ENCODE data around the gene CFAP73.

GRCh38 chr12:113105606-113106271 lies 43.8 kb upstream of the CFAP73 start:
- TF ChIP-seq POLR2A (IDR thresholded peaks at IDR 0.05; ENCODE audit: low read depth, low read length), result no peak
- TF ChIP-seq POLR2AphosphoS5 (IDR thresholded peaks at IDR 0.05; ENCODE audit: low read length), result no peak
- TF ChIP-seq ZNF384 (IDR thresholded peaks at IDR 0.05; ENCODE audit: borderline replicate concordance, low read depth, low read length), result no peak
- no peak for TF ChIP-seq SMAD1 (IDR thresholded peaks at IDR 0.05; ENCODE audit: low read depth, partially characterized antibody)
- no peak for TF ChIP-seq TCF7 (IDR thresholded peaks at IDR 0.05; ENCODE audit: borderline replicate concordance)
- TF ChIP-seq CEBPZ (IDR thresholded peaks at IDR 0.05; ENCODE audit: low read depth, low read length), result no peak
- no peak for TF ChIP-seq CTCF (IDR thresholded peaks at IDR 0.05 in 2 of 3, conservative IDR thresholded peaks at IDR 0.05 in 1 of 3; ENCODE audit: control insufficient read depth in 2 of 3, extremely low read depth in 1 of 3, insufficient read depth in 1 of 3, low read depth in 3 of 3, low read length in 3 of 3)
- TF ChIP-seq CBFB (IDR thresholded peaks at IDR 0.05; ENCODE audit: low read depth), result no peak
